HepG2 (cell line): ENCODE data around the gene ZNF764. TPM values are rescaled to one million over a fixed set of nuclear protein-coding genes. Genes with fewer than 3 reads are reported as not detected.

Source experiments
- FOXA3 ChIP-seq: IDR thresholded peaks from 2 replicates; pipeline ENCODE4 v1.6.1; 2016; ENCODE audit warnings: missing genetic modification reagents, missing compliant biosample characterization
- MAFK ChIP-seq, 2 experiments: IDR thresholded peaks in 1 of 2; conservative IDR thresholded peaks in 1 of 2; 2 replicates each; pipeline ENCODE4 v1.6.1; 2011; ENCODE audit warnings: improper control_type of control experiment in 2 of 2, low read length in 2 of 2
- PLRG1 ChIP-seq: fragments of 450-650 bp; conservative IDR thresholded peaks from 2 replicates; pipeline ENCODE4 v1.6.1; 2016
- POGZ ChIP-seq: sonication (generic); formaldehyde crosslinking; IDR thresholded peaks from 2 replicates; pipeline ENCODE4 v1.4.0; 2020; ENCODE audit warnings: mild to moderate bottlenecking, missing genetic modification reagents
- PRMT3 ChIP-seq: sonication (generic); formaldehyde crosslinking; IDR thresholded peaks from 2 replicates; pipeline ENCODE4 v1.8.1; 2022; ENCODE audit warnings: low read depth, mild to moderate bottlenecking, moderate library complexity, missing genetic modification reagents, borderline replicate concordance
- SP2 ChIP-seq: sonication (generic); formaldehyde crosslinking; IDR thresholded peaks from 2 replicates; pipeline ENCODE4 v1.5.1; 2020; ENCODE audit warnings: mild to moderate bottlenecking, missing genetic modification reagents
- TEAD2 ChIP-seq: sonication (generic); formaldehyde crosslinking; IDR thresholded peaks from 2 replicates; pipeline ENCODE4 v1.9.0; 2021; ENCODE audit warnings: missing genetic modification reagents
- YEATS2 ChIP-seq: sonication (generic); formaldehyde crosslinking; IDR thresholded peaks from 2 replicates; pipeline ENCODE4 v1.4.0; 2020; ENCODE audit warnings: missing genetic modification reagents, borderline replicate concordance
- ZBTB7B ChIP-seq: sonication (generic); formaldehyde crosslinking; IDR thresholded peaks from 2 replicates; pipeline ENCODE4 v1.4.0; 2020; ENCODE audit warnings: missing genetic modification reagents
- ZFP1 ChIP-seq: IDR thresholded peaks from 2 replicates; pipeline ENCODE4 v1.6.1; 2016
- ZFP36 ChIP-seq: fragments of 150-350 bp; IDR thresholded peaks from 2 replicates; pipeline ENCODE4 v1.6.1; 2018; ENCODE audit warnings: borderline replicate concordance, low read length, low read depth; ENCODE audit not compliant: partially characterized antibody
- ZFX ChIP-seq: sonication (generic); formaldehyde crosslinking; IDR thresholded peaks from 2 replicates; pipeline ENCODE4 v1.4.0; 2020; ENCODE audit warnings: mild to moderate bottlenecking, low read depth, missing genetic modification reagents, moderate library complexity
- ZNF101 ChIP-seq: sonication (generic); formaldehyde crosslinking; IDR thresholded peaks from 2 replicates; pipeline ENCODE4 v1.4.0; 2020; ENCODE audit warnings: mild to moderate bottlenecking, low read depth, missing genetic modification reagents, borderline replicate concordance
- ZNF430 ChIP-seq: sonication (generic); formaldehyde crosslinking; IDR thresholded peaks from 2 replicates; pipeline ENCODE4 v1.9.0; 2021; ENCODE audit warnings: mild to moderate bottlenecking, missing genetic modification reagents
- ZNF713 ChIP-seq: sonication (generic); formaldehyde crosslinking; IDR thresholded peaks from 2 replicates; pipeline ENCODE4 v1.4.0; 2020; ENCODE audit warnings: mild to moderate bottlenecking, missing genetic modification reagents
- ZSCAN29 ChIP-seq: sonication (generic); formaldehyde crosslinking; conservative IDR thresholded peaks from 2 replicates; pipeline ENCODE4 v1.4.0; 2020; ENCODE audit warnings: mild to moderate bottlenecking, missing genetic modification reagents
- polyA plus RNA-seq, 8 experiments: library from polyadenylated mRNA; depleted of rRNA in 3 of 8; stranded (reverse) in 7 of 8; unstranded in 1 of 8; fragments of >200 nt; fragmentation: Illumina TruSeq in 4 of 8; extraction: Trizol in 4 of 8; gene quantifications; 2 replicates each; pipeline versions ENCODE4 v1.2.1 to v1.2.3, GENCODE V29; 2011 to 2016; ENCODE audit warnings: low read depth in 4 of 8, missing spikeins in 1 of 8, mixed read lengths in 1 of 8; ENCODE audit not compliant: insufficient read depth in 1 of 8
- total RNA-seq, 5 experiments: library from RNA; depleted of rRNA; stranded (reverse); fragments of >200 nt; fragmentation: Illumina TruSeq; extraction: Trizol; gene quantifications; 2 replicates each; pipeline ENCODE4 v1.2.3, GENCODE V29; 2016; ENCODE audit warnings: low read depth in 1 of 5
- TF ChIP-seq, protein P1 (sequence below): sonication (generic); formaldehyde crosslinking; IDR thresholded peaks from 2 replicates; pipeline ENCODE4 v1.4.0; 2020; ENCODE audit warnings: missing genetic modification reagents
- TF ChIP-seq, protein P2 (sequence below): sonication (generic); formaldehyde crosslinking; IDR thresholded peaks from 2 replicates; pipeline ENCODE4 v1.4.0; 2020; ENCODE audit warnings: low read depth, mild to moderate bottlenecking, missing genetic modification reagents
- TF ChIP-seq, protein P3 (sequence below): sonication (generic); formaldehyde crosslinking; IDR thresholded peaks from 2 replicates; pipeline ENCODE4 v1.5.1; 2020; ENCODE audit warnings: missing genetic modification reagents, mild to moderate bottlenecking, borderline replicate concordance
- TF ChIP-seq, protein P4 (sequence below): sonication (generic); formaldehyde crosslinking; IDR thresholded peaks from 2 replicates; pipeline ENCODE4 v1.5.1; 2020; ENCODE audit warnings: missing genetic modification reagents, mild to moderate bottlenecking, borderline replicate concordance

Gene ZNF764
- total and polyA plus RNA-seq, 2 of the 13 experiments (the other 11 are each of a cell fraction or from before 2014, with no cell fraction given), result 4.1 to 9.1 TPM

DNA sequence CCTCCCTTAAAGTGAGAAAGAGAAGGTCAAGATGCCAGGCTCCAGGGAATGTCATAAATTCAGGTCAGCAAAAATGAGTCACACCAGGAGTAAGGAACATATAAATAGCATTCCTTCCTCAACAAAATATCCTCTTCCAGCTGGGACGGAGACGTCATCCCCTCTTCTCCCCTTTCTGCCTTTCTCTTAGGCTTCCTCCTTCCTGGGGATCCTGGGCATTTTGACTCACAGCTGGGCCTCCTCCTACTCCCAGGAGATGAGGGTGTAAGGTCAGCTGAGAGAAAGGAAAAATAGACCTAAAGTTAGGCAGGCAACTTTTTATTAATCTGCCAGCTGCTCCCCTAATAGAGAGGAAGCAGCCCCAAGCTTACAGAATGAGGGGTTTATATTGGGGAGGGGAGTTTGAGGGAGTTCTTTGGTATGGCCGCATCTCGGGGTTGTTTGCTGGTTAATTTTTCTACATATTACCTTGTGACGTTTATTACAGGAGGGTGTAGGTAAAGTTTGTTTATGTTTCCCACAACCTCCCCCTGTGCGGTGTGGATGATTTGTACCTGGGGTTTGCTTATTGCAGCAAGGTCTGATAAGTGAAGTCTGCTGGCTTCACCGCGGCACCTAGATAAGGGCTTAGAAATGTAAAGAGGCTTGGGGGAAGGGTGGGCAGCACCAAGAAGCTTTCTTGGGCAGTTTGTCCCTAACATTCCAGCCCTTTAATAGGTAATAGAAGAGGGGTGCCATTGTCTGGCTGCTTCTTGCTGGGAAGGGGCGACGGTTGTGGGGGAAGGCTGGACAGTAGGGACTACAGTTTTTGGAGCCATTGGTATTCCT lies 16.5 kb downstream of the ZNF764 start (continued):
- TF ChIP-seq, protein P1, sequence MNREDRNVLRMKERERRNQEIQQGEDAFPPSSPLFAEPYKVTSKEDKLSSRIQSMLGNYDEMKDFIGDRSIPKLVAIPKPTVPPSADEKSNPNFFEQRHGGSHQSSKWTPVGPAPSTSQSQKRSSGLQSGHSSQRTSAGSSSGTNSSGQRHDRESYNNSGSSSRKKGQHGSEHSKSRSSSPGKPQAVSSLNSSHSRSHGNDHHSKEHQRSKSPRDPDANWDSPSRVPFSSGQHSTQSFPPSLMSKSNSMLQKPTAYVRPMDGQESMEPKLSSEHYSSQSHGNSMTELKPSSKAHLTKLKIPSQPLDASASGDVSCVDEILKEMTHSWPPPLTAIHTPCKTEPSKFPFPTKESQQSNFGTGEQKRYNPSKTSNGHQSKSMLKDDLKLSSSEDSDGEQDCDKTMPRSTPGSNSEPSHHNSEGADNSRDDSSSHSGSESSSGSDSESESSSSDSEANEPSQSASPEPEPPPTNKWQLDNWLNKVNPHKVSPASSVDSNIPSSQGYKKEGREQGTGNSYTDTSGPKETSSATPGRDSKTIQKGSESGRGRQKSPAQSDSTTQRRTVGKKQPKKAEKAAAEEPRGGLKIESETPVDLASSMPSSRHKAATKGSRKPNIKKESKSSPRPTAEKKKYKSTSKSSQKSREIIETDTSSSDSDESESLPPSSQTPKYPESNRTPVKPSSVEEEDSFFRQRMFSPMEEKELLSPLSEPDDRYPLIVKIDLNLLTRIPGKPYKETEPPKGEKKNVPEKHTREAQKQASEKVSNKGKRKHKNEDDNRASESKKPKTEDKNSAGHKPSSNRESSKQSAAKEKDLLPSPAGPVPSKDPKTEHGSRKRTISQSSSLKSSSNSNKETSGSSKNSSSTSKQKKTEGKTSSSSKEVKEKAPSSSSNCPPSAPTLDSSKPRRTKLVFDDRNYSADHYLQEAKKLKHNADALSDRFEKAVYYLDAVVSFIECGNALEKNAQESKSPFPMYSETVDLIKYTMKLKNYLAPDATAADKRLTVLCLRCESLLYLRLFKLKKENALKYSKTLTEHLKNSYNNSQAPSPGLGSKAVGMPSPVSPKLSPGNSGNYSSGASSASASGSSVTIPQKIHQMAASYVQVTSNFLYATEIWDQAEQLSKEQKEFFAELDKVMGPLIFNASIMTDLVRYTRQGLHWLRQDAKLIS, result no peak
- TF ChIP-seq ZNF713 (0 out of 2 replicates have a peak, but pooled peaks have one; percentile 60), TEAD2 (CRISPR knock-in tag) (no peak), FOXA3 (CRISPR knock-in tag) (0 out of 2 replicates have a peak, but pooled peaks have one; percentile 25), ZFX (peak; percentile 50), ZNF430 (CRISPR knock-in tag) (peak; percentile 23; the same call in 1 of the 2 replicates), ZSCAN29 (CRISPR knock-in tag) (0 out of 2 replicates have a peak, but pooled peaks have one; percentile 43), ZBTB7B (CRISPR knock-in tag) (peak; percentile 34; the same call in 1 of the 2 replicates), SP2 (CRISPR knock-in tag) (no peak), ZFP36 (no peak), ZNF101 (no peak), MAFK (conservative IDR thresholded peaks at IDR 0.05 in 1 of 2, IDR thresholded peaks at IDR 0.05 in 1 of 2; ENCODE audit: low read length in 2 of 2) (peak; percentile 30 to 41; a peak in 2 of 4 replicates), YEATS2 (no peak; the same call in 1 of the 2 replicates), PLRG1 (no peak), ZFP1 (no peak), PRMT3 (CRISPR knock-in tag) (0 out of 2 replicates have a peak, but pooled peaks have one; percentile 17), POGZ (no peak)
- TF ChIP-seq, protein P2, sequence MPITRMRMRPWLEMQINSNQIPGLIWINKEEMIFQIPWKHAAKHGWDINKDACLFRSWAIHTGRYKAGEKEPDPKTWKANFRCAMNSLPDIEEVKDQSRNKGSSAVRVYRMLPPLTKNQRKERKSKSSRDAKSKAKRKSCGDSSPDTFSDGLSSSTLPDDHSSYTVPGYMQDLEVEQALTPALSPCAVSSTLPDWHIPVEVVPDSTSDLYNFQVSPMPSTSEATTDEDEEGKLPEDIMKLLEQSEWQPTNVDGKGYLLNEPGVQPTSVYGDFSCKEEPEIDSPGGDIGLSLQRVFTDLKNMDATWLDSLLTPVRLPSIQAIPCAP, result no peak
- TF ChIP-seq, protein P3, sequence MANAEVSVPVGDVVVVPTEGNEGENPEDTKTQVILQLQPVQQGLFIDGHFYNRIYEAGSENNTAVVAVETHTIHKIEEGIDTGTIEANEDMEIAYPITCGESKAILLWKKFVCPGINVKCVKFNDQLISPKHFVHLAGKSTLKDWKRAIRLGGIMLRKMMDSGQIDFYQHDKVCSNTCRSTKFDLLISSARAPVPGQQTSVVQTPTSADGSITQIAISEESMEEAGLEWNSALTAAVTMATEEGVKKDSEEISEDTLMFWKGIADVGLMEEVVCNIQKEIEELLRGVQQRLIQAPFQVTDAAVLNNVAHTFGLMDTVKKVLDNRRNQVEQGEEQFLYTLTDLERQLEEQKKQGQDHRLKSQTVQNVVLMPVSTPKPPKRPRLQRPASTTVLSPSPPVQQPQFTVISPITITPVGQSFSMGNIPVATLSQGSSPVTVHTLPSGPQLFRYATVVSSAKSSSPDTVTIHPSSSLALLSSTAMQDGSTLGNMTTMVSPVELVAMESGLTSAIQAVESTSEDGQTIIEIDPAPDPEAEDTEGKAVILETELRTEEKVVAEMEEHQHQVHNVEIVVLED, result 0 out of 2 replicates have a peak, but pooled peaks have one; percentile 13
- TF ChIP-seq, protein P4, sequence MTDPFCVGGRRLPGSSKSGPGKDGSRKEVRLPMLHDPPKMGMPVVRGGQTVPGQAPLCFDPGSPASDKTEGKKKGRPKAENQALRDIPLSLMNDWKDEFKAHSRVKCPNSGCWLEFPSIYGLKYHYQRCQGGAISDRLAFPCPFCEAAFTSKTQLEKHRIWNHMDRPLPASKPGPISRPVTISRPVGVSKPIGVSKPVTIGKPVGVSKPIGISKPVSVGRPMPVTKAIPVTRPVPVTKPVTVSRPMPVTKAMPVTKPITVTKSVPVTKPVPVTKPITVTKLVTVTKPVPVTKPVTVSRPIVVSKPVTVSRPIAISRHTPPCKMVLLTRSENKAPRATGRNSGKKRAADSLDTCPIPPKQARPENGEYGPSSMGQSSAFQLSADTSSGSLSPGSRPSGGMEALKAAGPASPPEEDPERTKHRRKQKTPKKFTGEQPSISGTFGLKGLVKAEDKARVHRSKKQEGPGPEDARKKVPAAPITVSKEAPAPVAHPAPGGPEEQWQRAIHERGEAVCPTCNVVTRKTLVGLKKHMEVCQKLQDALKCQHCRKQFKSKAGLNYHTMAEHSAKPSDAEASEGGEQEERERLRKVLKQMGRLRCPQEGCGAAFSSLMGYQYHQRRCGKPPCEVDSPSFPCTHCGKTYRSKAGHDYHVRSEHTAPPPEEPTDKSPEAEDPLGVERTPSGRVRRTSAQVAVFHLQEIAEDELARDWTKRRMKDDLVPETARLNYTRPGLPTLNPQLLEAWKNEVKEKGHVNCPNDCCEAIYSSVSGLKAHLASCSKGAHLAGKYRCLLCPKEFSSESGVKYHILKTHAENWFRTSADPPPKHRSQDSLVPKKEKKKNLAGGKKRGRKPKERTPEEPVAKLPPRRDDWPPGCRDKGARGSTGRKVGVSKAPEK (CRISPR knock-in tag), result no peak
